Choroid plexus epithelial cell (primary cell): ENCODE data around the gene ZFHX3.

Experiments used
- DNase-seq: peaks from one replicate; pipeline ENCODE4 v3.0.0-alpha.2; 2010; ENCODE audit warnings: low read depth
- H3K4me3 ChIP-seq: 2 replicates; pipeline ENCODE4 v1.5.1; 2011; ENCODE audit warnings: low read depth, mild to moderate bottlenecking, control low read depth, low read length, moderate library complexity
- TF ChIP-seq, protein P1 (sequence below): conservative IDR thresholded peaks from 2 replicates; pipeline ENCODE4 v1.5.1; 2011; ENCODE audit warnings: low read depth, mild to moderate bottlenecking, control low read depth, inconsistent platforms, low read length, moderate library complexity

ZFHX3 gene

DNA sequence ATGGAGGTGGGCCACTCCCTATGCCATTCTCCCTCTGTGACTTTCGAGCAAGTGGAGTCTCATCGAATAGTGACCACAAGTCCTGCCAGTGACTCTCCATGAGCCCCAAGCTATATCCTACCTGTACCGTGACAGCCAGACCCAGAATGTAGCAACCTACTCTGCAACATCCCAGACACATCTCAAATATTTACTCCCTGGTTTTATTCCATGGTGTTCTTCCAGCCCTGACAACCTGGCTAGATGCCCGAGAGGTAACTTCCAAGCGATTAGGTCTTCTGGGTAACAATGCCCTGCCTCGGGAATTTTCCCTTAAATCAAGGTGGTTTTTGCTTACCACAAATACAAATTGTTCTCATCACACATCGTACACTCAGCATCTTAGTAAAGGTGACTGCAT, 211.7 kb downstream of the ZFHX3 start:
- no peak for DNase-seq
- TF ChIP-seq, protein P1, sequence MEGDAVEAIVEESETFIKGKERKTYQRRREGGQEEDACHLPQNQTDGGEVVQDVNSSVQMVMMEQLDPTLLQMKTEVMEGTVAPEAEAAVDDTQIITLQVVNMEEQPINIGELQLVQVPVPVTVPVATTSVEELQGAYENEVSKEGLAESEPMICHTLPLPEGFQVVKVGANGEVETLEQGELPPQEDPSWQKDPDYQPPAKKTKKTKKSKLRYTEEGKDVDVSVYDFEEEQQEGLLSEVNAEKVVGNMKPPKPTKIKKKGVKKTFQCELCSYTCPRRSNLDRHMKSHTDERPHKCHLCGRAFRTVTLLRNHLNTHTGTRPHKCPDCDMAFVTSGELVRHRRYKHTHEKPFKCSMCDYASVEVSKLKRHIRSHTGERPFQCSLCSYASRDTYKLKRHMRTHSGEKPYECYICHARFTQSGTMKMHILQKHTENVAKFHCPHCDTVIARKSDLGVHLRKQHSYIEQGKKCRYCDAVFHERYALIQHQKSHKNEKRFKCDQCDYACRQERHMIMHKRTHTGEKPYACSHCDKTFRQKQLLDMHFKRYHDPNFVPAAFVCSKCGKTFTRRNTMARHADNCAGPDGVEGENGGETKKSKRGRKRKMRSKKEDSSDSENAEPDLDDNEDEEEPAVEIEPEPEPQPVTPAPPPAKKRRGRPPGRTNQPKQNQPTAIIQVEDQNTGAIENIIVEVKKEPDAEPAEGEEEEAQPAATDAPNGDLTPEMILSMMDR, result no peak
- no peak overlapping the region for H3K4me3 ChIP-seq

DNA sequence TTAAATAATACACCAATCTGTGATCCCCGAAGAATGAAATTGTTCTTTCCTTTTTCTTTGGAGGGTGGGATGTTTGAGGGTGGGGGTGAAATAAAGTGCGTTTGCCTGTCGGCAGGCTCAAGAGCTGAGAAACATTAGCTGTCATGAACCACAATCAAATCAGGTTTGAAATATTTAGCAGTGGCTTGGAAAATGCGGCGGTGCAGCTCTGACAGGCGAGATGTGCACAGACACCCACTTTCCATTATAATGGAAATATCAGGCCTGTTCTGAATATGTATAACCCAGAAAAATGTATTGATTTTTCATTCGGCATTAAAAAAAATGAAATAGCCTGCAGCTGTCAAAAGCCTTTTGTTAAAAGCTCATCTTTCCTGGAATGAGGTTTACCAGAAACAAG, 212.8 kb downstream of the ZFHX3 start:
- TF ChIP-seq, protein P1, result no peak
- no peak overlapping the region for H3K4me3 ChIP-seq
- no peak for DNase-seq

DNA sequence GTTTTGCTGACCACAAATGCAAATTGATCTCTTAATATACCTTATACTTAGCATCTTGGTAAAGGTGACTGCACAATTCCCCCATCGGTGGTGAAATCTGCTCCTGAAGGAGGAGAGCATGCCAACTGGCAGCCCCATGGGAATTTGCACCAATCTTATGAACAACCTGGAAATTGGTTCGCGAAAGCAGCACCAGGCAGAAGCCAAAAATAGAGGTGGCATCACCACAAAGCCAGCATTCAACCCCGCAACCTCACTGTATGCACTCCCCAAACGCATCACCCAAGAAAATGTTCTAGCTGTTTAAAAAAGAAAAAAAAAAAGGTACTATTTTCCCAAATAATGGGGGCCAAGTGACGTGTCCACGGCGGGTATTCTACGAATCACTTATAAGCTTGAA, 213.4 kb downstream of the ZFHX3 start:
- no peak for DNase-seq
- no peak overlapping the region for H3K4me3 ChIP-seq
- TF ChIP-seq, protein P1, result no peak

DNA sequence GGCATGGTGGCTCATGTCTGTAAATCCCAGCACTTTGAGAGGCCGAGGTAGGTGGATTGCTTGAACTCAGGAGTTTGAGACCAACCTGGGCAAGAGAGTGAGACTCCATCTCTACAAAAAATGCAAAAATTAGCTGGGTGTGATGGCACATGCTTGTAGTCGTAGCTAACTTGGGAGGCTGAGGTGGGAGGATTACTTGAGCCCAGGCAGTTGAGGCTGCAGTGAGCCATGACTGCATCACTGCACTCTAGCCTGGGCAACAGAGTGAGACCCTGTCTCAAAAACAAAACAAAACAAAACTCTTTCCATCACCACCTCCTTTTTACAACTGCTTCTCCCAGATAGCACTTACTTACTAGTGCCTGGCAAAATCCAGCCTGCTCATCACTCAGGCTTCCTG, 214.0 kb downstream of the ZFHX3 start:
- H3K4me3 ChIP-seq, result no peak overlapping the region
- no peak for DNase-seq
- TF ChIP-seq, protein P1, result no peak

DNA sequence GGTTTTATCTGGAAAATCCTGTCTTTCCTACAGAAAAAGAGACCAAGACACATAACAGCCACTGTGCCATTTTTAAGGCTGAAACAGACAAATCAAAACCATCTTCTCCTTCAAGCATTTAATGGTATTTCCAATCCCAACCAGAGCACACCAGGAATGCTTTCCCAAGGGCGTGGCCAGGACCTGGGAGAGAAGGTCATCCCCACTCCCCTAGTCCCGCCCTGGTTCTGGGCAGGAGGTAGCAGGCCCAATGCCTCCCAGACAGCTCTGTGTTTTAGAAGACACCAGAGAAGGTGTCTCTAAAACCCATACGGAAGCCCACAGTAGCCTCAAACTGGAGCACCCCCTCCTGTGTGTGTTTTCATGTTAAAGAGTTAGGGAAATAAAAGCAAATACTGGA, 214.4 kb downstream of the ZFHX3 start:
- TF ChIP-seq, protein P1, result no peak
- H3K4me3 ChIP-seq, result no peak overlapping the region
- no peak for DNase-seq

DNA sequence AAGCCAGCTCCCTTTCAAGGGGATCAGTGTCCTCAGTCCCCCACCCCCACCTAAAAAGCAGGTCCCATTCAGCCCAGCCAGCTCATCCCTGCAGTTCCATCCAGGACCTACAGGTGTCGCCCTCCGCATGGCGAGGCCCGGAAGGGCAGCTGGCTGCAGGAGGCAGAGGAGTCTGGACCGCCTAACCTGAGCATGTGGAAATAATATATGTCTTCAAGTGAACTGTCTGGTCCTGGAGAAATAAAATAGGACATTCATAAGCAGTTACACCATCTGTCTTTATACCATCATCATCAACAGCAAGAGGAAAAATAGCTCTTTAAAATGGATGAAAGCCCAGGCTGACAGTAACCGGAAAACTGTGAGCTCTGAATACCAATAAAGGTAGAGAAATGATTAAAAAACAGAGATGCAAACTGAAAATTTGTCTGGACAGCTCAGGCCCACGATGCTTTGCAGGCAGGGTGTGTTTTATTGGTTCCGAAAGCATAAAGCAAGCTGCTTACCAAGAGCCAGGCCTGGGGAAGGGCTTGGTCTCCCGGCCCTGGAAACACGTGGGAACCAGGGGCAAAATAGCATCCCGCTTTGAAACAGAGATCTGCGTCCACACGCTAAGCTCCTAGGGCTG, 215.2 kb downstream of the ZFHX3 start:
- TF ChIP-seq, protein P1, result peak; percentile 100
- H3K4me3 ChIP-seq, result no peak overlapping the region
- peak; percentile 84 for DNase-seq
